SK-N-MC (cell line): ENCODE data around the gene SLC4A9.

ENCODE experiments used
- EZH2 ChIP-seq: fragments of 200-600 bp; sonication (generic); IDR thresholded peaks from one replicate; pipeline ENCODE4 v1.6.1; 2017; ENCODE audit warnings: antibody characterized with exemption
- FOXP2 ChIP-seq: optimal IDR thresholded peaks from 2 replicates; pipeline ENCODE3; 2011; ENCODE audit warnings: mild to moderate bottlenecking, moderate library complexity; ENCODE audit not compliant: insufficient read depth; ENCODE audit errors: extremely low read length, control extremely low read depth
- POLR2AphosphoS5 ChIP-seq: IDR thresholded peaks from 2 replicates; pipeline ENCODE4 v1.6.1; 2012; ENCODE audit warnings: mild to moderate bottlenecking, low read depth, low read length, borderline replicate concordance

- TF ChIP-seq EZH2 (no peak), POLR2AphosphoS5 (no peak), FOXP2 (no peak)
Measured at GRCh38 chr5:140388052-140388451, 28.1 kb downstream of the SLC4A9 start.
